Measurements from ENCODE around the gene MORN5.

DNA sequence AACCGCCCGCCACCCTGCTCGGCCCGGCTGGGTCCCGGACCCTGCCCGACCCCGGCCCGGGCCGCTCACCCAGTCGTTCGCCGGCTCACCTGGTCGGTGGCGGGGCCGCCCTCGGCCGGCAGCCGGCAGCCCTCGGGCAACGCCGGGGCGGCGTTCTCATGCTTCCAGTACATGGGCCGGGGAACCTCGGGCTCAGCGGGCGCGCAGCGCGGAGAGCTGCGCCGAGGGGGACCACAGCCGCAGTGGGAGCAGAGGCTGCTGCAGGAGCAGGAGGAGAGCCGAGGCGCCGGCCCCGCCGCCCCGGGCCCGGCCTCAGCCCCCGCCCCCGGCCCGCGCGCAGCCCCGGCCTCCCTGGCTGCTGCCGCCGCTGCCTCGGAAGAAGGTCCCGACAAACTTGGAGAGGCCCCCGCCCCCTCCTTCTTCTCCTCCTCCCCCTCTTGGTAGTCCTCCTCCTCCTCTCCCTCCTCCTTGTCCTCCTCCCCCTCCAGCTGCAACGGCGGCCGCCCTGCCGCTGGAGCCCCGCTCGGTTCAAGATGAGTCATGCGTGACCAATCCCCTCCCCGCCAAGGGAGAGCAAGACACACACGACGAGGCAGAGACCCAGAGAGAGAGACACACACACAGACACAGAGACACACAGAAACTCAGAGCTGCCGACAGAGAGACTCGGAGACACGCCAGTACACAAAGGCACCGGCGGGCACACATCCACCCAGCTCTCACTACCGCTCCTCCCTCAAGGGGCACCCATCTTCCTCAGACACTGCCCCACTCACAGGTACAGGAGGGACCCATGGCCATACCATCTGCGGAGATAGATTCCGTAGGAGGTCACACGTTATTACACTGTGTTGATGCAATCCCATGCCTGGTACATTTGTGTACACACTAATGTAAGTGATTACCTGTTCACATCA is 69.1 kb downstream of the MORN5 start, which contains the start of gene LHX6:
- TF ChIP-seq, protein P1, sequence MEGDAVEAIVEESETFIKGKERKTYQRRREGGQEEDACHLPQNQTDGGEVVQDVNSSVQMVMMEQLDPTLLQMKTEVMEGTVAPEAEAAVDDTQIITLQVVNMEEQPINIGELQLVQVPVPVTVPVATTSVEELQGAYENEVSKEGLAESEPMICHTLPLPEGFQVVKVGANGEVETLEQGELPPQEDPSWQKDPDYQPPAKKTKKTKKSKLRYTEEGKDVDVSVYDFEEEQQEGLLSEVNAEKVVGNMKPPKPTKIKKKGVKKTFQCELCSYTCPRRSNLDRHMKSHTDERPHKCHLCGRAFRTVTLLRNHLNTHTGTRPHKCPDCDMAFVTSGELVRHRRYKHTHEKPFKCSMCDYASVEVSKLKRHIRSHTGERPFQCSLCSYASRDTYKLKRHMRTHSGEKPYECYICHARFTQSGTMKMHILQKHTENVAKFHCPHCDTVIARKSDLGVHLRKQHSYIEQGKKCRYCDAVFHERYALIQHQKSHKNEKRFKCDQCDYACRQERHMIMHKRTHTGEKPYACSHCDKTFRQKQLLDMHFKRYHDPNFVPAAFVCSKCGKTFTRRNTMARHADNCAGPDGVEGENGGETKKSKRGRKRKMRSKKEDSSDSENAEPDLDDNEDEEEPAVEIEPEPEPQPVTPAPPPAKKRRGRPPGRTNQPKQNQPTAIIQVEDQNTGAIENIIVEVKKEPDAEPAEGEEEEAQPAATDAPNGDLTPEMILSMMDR (IDR thresholded peaks at IDR 0.05) = no peak
- no peak for TF ChIP-seq POLR2A (IDR thresholded peaks at IDR 0.05)

Measured in body of pancreas (tissue), 4 donors.